Measurements from ENCODE around the gene VIM.

The VIM gene

GRCh38 chr10:17234431-17234945 lies 6.4 kb downstream of the VIM start:
- no peak for DNase-seq

DNA sequence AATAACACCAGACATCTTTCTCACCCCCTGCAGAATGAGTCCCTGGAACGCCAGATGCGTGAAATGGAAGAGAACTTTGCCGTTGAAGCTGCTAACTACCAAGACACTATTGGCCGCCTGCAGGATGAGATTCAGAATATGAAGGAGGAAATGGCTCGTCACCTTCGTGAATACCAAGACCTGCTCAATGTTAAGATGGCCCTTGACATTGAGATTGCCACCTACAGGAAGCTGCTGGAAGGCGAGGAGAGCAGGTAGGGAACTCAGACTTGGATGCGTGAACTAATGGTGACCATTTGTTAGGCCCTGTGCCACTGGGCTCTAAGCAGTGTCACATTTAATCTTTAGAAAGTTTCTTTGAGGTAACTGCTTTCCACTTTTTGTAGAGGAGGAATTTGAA lies 7.1 kb downstream of the VIM start:
- DNase-seq = no peak

GRCh38 chr10:17236468-17237148 lies 8.6 kb downstream of the VIM start:
- no peak for DNase-seq

- no peak for DNase-seq
Observed at GRCh38 chr10:17237149-17237527, 9.1 kb downstream of the VIM start.

GRCh38 chr10:17237915-17238444 lies 9.9 kb downstream of the VIM start:
- DNase-seq = no peak

DNA sequence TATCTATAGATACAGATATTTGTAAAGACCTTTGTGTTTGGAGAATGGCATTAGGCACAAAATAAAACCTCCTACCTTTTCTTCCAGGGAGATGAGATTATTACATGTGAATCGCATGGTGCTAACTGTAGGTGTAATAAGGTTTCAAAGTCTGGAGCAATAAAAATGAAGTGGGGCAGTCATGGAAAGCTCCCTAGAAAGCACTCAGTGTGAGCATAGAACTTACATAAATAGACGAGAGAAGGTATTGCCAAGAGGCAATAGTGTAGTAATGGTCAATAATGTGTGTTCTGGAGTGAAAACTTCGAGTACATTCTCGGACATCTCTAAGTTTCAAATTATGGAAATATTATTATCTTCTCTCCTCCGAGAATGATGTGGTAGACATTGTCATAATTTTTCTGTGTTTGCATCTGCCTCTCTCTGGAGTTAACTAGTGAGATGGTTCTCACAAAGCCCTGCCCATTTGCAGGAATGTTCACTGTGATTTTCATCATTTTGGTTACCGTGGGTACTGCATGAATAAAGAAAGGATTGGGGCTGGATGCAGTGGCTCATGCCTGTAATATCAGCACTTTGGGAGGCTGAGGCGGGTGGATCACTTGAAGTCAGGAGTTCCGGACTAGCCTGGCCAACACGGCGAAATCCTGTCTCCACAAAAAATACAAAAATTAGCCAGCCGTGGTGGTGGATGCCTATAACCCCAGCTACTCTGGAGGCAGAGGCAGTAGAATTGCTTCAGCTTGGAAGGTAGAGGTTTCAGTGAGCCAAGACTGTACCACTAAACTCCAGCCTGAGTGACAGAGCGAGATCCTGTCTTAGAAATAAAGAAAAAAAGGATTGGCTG lies 10.6 kb downstream of the VIM start:
- no peak for DNase-seq

GRCh38 chr10:17239345-17240085 lies 11.5 kb downstream of the VIM start:
- no peak for DNase-seq

- DNase-seq = no peak
Observed at GRCh38 chr10:17240096-17240495, 12.1 kb downstream of the VIM start.

DNA sequence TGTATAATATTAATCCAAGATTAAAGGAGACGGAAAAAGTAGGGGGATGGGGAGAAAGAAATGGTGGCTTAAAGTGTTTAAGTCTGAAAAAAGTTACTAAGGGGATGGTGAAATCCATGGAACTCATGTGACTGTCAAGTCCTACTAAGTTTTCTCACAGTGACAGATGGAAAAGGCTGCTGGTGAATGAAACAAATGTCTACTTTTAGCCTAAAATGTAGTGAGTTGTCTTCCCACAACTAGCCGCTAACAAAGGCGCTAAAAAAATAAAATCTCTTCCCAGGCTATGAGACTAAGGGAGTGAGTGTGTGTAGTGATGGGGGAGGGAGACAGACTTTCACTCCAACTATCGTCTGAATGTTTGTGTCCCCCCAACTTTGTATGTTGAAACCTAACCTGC lies 12.6 kb downstream of the VIM start:
- no peak for DNase-seq

- DNase-seq = no peak
Observed at GRCh38 chr10:17241611-17242333, 13.7 kb downstream of the VIM start.

GRCh38 chr10:17244700-17245365 lies 16.8 kb downstream of the VIM start:
- peak; percentile 11 for DNase-seq

GRCh38 chr10:17247210-17247609 lies 19.2 kb downstream of the VIM start:
- peak; percentile 75 for DNase-seq

- DNase-seq = no peak
Observed at GRCh38 chr10:17248964-17249363, 20.9 kb downstream of the VIM start.

DNA sequence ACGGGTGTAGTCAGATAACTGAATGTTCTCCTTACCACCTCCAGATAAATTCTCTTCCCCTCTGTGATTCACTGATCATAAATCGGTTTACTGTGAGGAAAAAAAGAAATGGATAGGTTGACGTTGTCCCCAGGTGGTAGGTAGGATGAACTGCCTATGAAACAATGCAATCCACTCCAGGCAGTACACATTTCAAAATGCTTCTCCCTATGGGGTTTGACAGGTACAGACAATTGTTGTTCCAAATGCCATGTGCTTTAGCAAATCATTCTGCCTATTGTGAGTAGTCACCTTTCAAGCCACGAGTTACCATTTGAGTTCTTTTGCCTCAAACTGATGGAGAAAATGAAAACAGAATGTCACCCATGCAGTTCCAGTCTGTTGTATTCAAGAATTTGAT lies 21.8 kb downstream of the VIM start:
- peak; percentile 23 for DNase-seq

DNA sequence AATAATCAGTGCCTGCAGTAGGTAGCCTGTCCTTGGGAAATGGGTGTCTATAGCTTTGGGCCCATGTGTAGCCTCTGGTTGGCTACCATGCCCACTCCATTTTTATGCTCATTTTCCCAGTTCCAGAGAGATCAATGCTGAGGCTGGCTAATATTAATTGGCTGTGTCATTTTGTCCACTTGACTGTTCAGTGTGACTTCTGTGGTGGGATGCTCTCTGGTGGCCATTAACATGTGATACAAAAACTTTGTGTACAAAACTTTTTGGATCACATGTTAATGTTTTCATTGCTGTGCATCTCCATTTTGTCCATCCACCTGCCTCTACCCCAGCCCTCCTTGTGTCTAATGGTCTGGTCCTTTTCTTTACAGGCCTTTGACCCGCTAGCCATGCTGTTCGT lies 22.7 kb downstream of the VIM start:
- DNase-seq = no peak

GRCh38 chr10:17254543-17255050 lies 26.6 kb downstream of the VIM start:
- DNase-seq = peak; percentile 51

DNA sequence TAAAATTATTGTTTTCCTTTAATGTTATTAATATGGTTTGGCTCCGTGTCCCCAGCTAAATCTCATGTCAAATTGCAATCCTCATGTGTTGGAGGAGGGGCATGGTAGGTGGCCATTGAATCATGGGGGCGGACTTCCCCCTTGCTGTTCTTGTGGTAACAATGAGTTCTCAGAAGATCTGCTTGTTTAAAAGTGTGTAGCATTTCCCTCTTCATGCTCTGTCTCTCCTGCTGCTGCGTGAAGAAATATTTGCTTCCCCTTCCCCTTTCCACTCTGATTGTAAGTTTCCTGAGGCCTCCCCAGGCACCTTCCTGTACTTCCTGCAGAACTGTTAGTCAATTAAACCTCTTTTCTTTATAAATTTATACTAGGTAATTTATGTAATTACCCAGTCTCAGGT lies 27.5 kb downstream of the VIM start:
- no peak for DNase-seq

DNA sequence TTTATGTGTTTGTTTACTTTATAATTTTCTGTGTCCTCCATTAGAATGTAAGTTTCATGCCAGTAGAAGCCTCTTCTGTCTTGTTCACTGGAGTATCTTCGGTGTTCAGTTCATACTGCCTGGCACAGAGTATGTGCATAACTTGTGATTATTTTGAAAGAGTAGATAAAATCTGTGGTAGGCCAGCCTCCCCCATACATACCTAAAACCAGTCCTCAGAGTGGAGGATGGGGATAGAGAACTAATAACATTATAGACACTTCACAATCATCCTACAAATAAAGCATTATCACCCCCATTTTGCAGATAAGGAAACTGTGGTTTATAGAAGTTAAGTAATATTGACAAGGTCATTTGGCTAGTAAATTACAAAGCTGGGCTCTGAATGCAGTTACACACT lies 28.0 kb downstream of the VIM start:
- peak; percentile 21 for DNase-seq

- DNase-seq = no peak
Observed at GRCh38 chr10:17256627-17257026, 28.6 kb downstream of the VIM start.

DNA sequence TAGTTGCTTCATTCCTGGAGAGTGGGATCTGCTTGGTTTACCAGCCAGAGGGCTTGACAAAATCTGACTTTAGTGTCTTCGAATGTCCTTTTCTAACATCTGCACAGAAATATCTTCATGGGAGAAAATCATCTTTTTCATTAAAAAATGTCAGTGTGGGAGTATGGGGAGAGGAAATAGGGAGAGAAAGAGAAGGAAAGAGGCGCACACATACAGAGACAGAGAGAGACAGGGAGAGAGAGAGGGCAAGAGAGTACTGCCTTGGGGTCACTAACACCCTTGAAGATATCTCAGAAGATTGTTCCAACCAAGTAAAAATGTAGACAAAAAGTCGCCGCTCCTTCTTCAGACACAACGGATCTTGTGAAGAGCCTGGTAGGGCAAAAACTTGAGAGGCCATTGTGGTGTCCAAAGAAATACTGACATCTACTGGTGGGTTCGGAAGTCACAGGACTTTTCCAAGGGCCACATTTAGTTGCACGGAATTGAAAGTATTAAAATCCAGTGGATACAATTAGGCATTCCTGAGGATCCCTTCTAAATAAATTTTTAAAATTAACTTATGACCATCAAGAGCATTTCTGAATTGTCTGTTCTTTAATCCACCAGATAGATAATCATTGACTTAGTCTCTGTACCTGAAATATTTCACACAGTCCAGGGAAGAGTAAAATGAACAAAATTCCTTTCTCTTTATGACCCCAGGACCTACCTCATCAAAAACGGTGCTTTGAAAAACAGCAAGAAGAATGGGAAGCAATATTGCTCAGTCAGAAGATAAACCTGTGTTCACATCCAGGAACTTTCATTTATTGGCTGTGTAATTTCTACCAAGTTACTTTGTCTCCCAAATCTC lies 29.7 kb downstream of the VIM start:
- DNase-seq = peak; percentile 81

GRCh38 chr10:17262502-17262901 lies 34.5 kb downstream of the VIM start:
- DNase-seq = no peak

Data from hematopoietic multipotent progenitor cell treated with erythropoietin and hydrocortisone succinate and interleukin-3 and kit ligand, for 8 days (in vitro differentiated cells).